D721Med (cell line): Measurements from ENCODE around the gene ARFGAP1.

Experiments
- DNase-seq: peaks from one replicate; pipeline ENCODE4 v3.0.0; 2011; ENCODE audit warnings: low spot score; ENCODE audit not compliant: insufficient read length
- FAIRE-seq: peaks from 2 replicates; lab custom pipeline; 2011; peaks lifted over from hg19 to GRCh38; lab: Jason Lieb, UNC
- CTCF ChIP-seq: IDR thresholded peaks from 2 replicates; pipeline ENCODE4 v1.5.1; 2012; ENCODE audit warnings: mild to moderate bottlenecking, control low read depth; ENCODE audit not compliant: insufficient read depth; ENCODE audit errors: missing control alignments

ARFGAP1 gene

GRCh38 chr20:63259734-63260460 lies 12.7 kb upstream of the ARFGAP1 start:
- DNase-seq = no peak
- no peak for TF ChIP-seq CTCF
- FAIRE-seq = no peak

GRCh38 chr20:63260521-63260920 lies 12.1 kb upstream of the ARFGAP1 start:
- DNase-seq (no peak), FAIRE-seq (no peak)
- TF ChIP-seq CTCF = no peak

GRCh38 chr20:63261060-63261794 lies 11.4 kb upstream of the ARFGAP1 start:
- FAIRE-seq (no peak), DNase-seq (no peak)
- no peak for TF ChIP-seq CTCF

GRCh38 chr20:63261795-63262528 lies 10.7 kb upstream of the ARFGAP1 start:
- no peak for TF ChIP-seq CTCF
- no peak for FAIRE-seq

GRCh38 chr20:63262836-63263235 lies 9.8 kb upstream of the ARFGAP1 start:
- TF ChIP-seq CTCF = no peak
- FAIRE-seq (no peak), DNase-seq (no peak)

More at GRCh38 chr20:63261795-63262528, 10.7 kb upstream of the ARFGAP1 start:
- no peak for DNase-seq

- DNase-seq (no peak), FAIRE-seq (no peak)
- TF ChIP-seq CTCF = no peak
Measured at GRCh38 chr20:63264000-63264399, 8.6 kb upstream of the ARFGAP1 start.
